DLD1 (cell line): ENCODE data around the gene HNRNPDL.
"Not testable (repeated sequence)": the region's sequence is repeated elsewhere in the genome, so short reads cannot be mapped to it uniquely, and the experiment has no call there.

ENCODE experiments used
- in situ Hi-C: cut with HindIII; loops from 2 replicates; pipeline ENCODE4 v1.10.0; 2017; ENCODE audit warnings: low sequenced_read_pairs

The HNRNPDL gene

DNA sequence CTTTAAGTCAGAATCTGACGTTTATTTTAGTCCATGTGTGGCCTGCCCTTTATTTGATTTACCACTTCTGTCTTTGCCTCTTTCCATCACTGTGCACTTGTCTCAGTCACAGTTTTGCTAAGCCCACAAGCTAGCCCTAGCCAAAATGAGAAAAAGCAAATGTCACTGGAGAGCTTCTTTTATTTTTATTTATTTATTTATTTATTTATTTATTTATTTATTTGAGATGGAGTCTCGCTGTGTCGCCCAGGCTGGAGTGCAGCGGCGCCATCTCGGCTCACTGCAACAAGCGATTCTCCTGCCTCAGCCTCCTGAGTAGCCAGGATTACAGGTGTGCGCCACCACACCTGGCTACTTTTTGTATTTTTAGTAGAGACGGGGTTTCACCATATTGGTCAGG lies 40.2 kb downstream of the HNRNPDL start:
- in situ Hi-C loops: not testable (repeated sequence)

DNA sequence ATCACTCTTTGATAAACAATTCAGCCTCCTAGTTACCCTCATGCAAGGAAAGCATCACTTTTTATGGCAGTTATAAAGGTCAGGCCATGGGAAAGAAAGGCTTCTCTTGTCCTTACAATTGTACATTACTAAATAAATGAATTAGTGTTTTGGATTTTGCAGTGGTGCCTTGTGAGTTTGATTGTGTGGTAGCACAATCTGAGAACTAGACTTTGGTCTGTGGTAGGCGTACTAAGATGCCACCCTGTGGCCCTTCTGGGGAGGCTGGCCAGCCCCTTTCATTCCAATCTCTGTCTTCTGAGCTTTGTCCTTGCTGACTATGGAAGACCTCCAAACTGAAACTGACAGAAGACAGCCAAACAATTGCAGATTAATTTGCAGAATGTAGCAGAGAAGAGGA lies 41.9 kb downstream of the HNRNPDL start:
- in situ Hi-C loops: no loop called here

DNA sequence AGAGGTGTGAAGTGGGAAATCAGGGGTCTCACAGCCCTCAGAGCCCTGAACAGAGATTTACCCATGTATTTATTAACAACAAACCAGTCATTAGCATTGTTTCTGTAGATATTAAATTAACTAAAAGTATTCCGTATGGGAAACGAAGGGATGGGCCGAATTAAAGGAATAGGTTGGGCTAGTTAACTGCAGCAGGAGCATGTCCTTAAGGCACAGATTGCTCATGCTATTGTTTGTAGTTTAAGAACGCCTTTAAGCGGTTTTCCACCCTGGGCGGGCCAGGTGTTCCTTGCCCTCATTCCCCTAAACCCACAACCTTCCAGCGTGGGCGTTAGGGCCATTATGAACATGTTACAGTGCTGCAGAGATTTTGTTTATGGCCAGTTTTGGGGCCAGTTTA lies 44.0 kb downstream of the HNRNPDL start:
- in situ Hi-C loops: not testable (repeated sequence)

DNA sequence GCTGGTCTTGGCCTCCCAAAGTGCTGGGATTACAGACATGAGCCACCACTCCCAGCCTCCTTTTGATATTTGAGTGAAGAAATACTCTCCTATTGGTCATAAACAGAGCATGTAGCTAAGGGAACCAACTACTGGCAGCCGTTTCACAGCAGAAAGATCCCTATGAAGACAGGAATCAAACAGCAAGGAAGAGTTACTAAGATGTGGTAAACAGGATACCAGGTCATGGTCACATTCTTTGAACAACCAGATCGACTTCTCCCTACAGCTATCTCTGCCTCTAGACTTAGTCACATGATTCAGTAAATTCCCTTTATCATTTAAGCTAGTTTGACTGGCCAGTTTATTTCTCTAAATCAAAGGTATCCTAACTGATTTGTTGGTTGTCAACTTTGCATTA lies 47.5 kb downstream of the HNRNPDL start:
- in situ Hi-C loops: no loop called here

DNA sequence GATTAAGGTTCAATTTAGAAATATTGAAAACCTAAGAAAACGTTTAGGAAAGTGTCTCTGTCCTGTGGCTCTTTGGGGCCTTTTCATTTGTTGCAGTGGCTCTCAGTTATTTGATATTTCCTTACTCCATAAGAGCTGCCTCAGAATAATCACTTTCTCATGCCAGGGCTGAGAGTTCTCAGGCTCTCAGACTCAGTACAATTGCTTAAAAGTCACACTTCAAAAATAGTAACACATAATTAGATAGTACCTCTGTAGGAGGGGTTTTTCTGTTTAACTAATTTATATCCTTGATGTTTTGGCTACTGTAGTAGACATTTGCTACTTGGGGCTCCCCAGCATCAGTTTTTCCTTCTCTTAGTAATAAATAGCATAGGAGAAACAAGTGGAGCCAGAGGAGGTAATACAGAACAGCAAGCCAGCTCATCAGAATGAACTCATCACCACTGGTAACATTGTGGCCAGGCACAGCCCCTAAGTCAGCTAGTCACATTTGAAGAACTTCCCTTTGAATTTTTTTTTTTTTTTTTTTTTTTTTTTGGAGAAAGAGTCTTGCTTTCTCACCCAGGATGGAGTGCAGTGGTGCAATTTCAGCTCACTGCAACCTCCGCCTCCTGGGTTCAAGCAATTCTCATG lies 48.5 kb downstream of the HNRNPDL start:
- in situ Hi-C loops: no loop called here

DNA sequence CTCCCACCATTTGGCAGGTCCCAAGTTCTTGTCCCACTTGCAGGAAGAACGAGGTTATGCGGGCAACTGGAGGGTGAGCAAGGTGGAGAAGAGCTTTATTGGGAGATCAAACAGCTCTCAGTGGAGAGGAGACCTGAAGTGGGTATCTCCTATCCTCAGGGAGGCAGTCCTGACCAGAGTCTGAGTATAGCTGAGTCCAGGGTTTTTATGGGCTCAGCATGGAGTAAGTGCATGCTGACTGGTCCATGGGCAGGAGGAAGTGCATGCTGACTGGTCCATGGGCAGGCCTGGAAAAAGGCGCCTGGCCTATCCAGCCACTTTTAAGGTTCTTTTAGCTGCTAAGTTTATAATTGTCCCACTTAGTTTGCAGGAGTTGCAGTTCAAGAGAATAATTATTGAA lies 49.0 kb downstream of the HNRNPDL start:
- in situ Hi-C loops: no loop called here

DNA sequence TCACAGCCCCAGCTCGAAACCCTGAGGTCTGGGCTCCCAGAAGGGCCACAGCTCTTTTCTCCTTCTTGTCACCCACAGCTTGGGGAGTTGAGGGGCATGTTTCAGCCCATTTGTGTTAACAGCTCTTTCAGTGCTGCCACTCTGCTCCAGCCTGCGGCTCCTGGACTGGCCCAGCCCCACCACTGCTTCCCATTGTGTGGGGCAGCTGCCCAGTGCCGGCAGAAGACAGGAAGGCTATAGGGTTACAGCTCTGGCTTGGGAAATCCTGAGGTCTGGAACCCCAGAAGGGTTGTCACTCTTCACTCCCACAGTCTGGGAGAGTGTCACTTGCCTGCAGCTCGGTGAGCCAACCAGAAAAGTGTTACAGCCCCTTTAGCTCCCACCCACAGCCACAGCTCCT lies 49.4 kb downstream of the HNRNPDL start:
- in situ Hi-C loops: no loop called here

DNA sequence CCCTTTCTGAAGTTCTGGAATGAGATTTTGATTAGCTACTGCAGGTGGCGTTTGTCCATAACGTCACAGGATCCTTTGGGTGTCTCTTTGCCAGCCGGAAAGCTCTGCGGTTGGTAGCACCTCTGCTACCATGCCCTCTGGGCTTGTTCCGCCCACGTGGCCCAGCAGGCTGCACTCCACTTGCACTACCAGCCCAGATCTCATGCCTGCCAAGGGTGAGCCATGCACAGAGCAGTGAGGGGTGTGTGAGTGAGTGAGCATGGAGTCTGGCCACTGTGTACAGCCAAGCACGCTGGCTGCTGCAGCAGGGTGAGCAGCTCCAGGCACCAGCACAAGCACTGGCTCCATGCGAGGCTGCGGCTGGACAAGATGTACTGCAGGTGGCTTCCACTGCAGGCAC lies 49.9 kb downstream of the HNRNPDL start:
- in situ Hi-C loops: no loop called here

DNA sequence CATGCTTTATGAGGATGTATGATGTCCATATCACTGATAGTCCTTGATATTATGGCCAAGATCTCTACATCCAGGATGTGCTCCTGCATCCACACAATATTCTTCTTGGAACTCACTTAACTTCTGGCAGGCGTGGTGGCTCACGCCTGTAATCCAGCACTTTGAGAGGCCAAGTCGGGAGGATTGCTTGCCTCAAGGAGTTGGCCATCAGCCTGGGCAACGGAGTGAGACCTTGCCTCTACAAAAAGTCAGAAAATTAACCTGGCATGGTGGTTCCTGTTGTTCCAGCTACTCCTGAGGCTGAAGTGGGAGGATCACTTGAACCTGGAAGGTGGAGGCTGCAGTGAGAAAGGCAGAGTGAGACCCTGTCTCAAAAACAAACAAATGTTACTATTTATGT lies 54.2 kb downstream of the HNRNPDL start:
- in situ Hi-C loops: no loop called here

DNA sequence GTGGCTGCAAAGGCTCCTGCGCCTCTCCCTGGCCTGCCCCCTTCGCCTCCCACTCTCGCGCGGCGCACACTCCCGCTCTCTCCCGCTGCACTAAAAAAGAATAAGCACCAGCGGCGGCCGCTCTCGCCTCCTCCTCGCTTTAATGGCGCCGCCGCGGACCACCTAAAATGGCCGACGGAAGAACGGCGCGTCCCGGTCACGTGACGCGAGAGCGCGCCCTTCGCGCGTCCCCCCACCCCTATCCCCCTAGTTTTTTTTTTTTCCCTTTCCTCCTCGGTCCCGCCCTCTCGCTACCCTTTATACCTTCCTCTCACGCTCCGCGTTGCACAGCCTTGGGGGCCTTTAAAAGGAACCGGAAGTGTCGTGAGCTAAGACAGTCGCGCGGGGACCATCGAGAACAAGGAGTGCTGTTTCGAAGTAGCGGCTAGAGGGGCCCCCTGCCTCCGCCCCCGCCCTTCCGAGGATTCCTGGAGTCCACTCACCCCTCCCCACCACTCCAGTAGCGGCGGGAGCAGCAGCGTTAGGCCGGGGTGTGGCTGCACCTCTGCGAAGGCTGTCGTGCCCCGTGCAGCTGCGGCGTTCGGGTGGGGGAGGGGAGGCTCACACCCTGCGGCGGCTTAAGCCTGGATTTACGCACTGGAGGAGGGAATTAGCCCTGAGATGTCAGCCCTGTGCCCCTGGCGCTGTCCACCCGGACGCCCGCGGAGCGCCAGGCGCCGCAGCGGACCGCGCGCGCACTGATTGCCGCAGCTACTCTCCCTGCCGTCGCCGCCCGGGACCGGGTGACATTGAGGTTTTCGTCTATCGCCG lies 56.2 kb downstream of the HNRNPDL start, which contains the start of gene HNRNPD:
Gene HNRNPD (minus strand): TSS at position 176 of the 810 bp plus-strand sequence. CDS start 313 bp downstream, outside the sequence.
- in situ Hi-C loops: no loop called here

DNA sequence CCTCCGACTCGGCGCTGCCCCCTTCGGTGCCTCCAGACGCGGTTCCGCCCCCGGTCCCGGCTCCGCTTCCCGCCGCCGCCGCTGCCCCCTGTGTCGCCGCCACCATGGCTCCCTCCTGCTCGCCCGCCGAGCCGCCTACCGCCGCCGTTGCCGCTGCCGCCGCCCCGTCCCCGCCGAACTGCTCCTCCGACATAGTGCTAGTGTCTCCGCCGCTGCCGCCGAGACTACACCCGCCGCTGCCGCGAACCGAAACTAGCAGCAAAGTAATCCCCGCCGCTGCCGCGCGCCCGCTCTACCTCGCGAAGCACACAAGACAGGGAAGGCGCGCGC lies 56.8 kb downstream of the HNRNPDL start:
- in situ Hi-C loops: no loop called here
